NCI-H510A treated with DMSO at 0.1 percent for 48 hours (cell line): ENCODE measurements around the gene EHD1.
A peak's percentile ranks its signal among the peaks of the same experiment; 100 is the strongest.

Experiments
- DNase-seq: peaks from one replicate; lab custom pipeline; 2025; lab: John Stamatoyannopoulos, UW

Gene EHD1

GRCh38 chr11:64890522-64890939 is 12.1 kb upstream of the EHD1 start:
- no peak for DNase-seq

GRCh38 chr11:64888729-64889511 is 10.5 kb upstream of the EHD1 start:
- no peak for DNase-seq

DNA sequence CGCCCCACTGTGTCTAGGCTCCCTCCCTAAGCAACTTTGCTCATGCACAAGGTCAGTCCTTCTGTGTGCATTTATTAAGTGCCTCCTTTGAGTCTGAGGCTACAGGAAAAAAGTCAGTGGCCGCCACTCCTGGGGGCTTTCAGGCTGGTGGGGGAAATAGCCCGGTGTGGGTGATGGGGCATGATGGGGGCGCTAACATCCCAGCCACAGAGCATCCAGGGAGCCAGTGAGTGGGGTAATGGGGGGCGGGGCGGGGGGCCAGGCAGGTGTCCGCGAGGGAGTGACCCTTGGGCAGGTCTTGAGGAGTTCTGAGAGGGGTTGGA is 9.9 kb upstream of the EHD1 start:
- no peak for DNase-seq

GRCh38 chr11:64887757-64888405 is 9.5 kb upstream of the EHD1 start:
- DNase-seq: peak; percentile 11

GRCh38 chr11:64887234-64887756 is 8.9 kb upstream of the EHD1 start:
- DNase-seq: no peak

GRCh38 chr11:64885367-64886286 is 7.2 kb upstream of the EHD1 start:
- DNase-seq: peak; percentile 39

DNA sequence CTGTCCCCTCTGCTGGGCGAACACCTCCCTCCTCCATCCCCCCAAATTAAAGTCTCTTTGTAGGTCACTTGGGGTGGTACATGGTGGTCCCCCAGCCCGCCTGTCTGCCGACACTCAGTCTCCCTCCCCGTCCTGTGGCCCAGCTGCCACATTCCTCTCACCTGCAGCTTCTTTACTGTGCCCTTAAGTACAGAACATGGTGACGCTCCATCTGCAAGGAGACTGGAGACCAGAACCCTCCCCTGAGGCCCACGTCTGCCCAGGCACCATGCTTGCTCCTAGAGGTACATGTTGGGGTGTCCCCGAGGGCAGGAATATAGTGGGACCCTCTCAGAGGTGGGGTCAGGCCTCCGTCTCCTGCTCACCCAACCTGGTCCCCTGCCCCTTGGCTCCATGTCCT is 5.6 kb upstream of the EHD1 start:
- DNase-seq: no peak

DNA sequence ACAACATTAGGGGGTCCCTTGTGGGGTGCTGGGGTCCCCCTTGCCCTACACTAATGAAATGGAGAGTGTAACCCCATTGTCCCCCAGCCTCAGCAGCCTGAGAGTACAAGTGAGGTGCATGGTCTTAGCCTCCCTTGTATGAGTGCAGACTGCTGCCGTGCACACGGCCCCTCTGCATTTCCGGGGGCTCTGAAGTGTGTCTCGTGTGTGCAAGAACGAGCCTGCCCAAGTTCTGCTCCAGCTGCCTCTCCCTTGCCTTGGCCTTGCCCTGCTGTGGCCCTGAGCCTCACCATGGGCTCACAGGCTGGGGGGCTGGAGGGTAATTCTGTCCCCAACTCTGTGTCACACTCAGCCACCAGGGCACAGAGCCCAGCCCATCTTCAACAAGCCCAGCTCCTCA is 5.2 kb upstream of the EHD1 start:
- DNase-seq: no peak

GRCh38 chr11:64882243-64882642 is 3.8 kb upstream of the EHD1 start:
- DNase-seq: no peak

DNA sequence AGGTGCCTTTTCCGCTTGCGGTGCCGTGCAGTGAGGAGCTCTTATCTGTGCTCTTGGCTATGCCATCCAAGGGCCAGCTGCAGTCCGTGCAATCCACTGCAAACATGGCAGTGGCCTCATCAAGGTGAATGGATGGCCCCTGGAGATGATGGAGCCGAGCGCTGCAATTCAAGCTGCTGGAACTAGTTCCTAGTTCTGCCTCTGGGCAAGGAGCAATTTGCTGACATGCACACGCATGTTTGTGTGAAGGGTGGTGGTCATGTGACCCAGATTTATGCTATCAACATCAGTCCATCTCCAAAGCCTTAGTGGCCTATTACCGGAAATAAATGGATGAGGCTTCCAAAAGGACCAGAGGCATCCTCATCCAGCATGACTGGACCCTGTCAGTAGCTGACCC is 3.1 kb upstream of the EHD1 start:
- DNase-seq: peak; percentile 38

DNA sequence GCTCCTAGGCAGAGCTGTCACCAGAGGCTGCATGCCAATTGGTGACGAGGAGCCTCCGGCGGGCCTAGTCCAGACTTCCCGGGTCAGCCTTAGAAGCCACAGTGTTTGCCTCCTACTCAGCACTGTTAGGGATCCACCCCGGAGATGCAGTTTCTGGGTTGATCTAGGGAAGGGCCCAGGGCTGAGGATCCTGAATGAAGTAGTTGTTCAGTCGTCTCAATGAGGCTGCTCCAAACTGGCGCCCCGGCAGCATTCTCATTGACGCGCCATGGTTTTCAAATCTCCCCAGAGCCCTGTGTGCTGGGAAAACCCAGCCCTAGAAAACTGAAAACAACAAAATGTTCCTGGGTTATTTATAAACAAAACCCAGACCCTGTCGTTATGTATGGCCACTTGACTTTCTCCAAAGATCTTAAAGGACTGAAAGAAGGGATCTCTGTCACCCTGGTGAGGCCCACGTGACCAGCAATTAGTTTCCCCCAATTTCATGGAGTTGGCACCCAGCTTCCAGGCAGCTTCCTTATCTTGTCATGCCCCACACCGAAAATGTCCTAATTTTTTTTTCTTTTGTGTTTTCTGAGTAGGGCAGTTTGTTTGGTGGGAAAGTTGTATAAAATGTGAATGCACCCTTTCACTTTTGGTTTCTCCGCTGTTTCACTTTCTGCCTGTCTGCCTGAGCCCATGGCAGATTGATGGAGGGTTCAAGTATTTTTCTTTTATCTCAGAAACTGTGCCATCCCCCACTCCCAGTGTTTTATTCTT is 2.0 kb upstream of the EHD1 start:
- DNase-seq: no peak

DNA sequence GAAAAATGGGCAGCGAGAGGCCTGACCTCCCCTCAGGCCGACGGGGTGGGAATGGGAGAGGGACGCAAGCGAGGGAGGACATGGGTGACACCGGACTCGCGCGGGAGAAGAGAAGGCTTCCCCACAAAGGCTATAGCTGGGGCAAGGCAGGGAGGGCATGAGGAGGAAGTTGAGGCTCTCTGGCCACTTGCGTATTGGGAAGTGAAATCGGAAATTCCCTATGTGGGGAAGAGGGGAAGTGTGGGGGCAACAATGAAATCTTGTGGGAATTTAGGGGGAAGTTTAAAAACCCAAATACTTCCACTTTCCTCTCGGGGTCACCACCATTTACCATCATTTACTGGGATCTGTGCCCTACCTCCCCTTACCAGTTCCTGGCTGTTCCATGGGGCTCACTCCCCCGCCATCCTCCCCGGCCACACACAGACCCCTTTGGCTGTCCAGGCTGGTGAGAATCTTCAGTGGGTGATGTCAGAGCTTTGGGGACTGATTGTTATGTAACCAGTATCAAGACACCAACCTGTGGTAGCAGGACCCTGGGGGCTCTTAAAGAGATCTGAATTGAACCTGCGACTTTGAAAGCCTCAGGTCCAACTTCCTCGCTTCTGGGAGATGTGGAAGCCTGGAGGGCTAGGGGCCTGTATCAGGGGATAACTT is 951 bp upstream of the EHD1 start:
- DNase-seq: no peak

GRCh38 chr11:64878223-64878493 is 263 bp downstream of the EHD1 start:
- no peak for DNase-seq

GRCh38 chr11:64877390-64878222 is 815 bp downstream of the EHD1 start:
- no peak for DNase-seq

DNA sequence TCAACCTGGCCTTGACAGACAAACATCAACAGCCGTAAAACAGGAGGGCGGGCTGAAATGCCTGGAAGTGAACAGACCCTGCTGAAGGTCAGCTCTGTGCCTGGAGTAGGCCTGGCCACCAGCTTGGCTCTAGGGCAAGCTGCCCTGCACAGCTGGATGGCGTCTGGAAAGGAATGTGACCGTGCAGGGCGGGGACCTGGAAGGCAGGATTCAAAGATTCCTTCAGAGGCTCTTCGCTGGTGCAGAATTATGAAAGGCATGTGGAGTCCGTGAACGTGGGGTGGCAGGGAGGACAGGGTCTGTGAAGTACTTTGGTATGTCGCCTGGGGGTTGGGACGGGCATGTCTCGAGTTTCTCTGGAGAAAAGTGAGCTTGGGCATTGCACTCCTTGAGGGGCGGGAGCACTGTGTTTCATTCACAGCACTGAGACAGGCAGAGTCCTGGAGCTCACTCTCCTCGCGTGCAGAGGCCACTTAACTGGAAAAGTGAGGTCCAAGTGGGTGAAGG is 1.5 kb downstream of the EHD1 start:
- no peak for DNase-seq

GRCh38 chr11:64876229-64876750 is 2.1 kb downstream of the EHD1 start:
- DNase-seq: no peak

DNA sequence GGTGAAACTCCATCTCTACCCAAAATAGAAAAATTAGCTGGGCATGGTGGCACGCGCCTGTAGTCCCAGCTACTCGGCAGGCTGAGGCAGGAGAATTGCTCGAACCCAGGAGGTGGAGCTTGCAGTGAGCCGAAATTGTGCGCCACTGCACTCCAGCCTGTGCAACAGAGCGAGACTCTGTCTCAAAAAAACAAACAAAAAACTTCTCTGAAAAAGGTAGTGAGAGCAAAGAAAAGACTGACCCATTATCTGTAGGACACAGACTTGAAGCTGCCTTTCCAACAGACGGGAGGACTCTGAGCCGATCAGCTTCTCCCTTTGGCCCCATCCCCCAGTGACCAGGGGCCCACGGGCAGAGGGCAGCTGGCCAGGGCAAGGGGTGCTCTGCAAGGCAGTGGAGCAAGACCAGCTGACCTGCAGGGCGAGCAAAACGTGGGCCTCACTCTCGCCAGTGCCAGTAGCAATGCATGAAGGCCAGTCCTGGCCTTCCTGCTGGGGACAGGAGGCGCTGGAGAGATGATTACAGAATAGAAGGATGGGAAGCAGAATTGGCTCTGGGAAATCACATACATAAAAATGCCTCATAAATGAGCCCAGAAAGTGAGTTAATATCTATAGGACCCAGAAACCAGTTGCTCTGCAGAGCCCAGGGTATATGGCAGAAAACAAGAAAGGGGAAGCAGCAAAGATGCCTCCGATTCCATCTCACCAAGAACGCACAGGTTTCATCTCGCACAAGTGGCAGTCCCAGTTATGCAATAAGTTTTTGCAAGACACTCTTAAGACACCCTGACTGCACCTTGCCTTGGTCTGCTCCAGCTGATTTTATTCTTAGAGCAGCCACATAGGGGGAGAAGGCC is 2.8 kb downstream of the EHD1 start:
- DNase-seq: no peak

GRCh38 chr11:64874308-64875240 is 3.8 kb downstream of the EHD1 start:
- no peak for DNase-seq
